HEK293T (cell line): ENCODE data around the gene FHOD3.

Source experiments
- CTCF ChIA-PET: fragments of 350-600 bp; formaldehyde crosslinking; extraction: SDS; loops from one replicate; lab custom pipeline; 2021; ENCODE audit warnings: antibody characterized with exemption, inconsistent platforms; lab: Yijun Ruan, JAX
- POLR2A ChIA-PET: fragments of 350-600 bp; formaldehyde crosslinking; extraction: SDS; loops from one replicate; lab custom pipeline; 2020; ENCODE audit warnings: antibody characterized with exemption, inconsistent platforms; lab: Yijun Ruan, JAX
- DNase-seq: peaks from one replicate; pipeline ENCODE4 v3.0.0; 2012; ENCODE audit warnings: mixed read lengths; ENCODE audit errors: extremely low spot score
- ARNT ChIP-seq: fragments of 450-650 bp; IDR thresholded peaks from 2 replicates; pipeline ENCODE4 v1.6.1; 2017; ENCODE audit warnings: mild to moderate bottlenecking
- BHLHE40 ChIP-seq: fragments of 450-650 bp; IDR thresholded peaks from 2 replicates; pipeline ENCODE4 v1.6.1; 2016; ENCODE audit warnings: mild to moderate bottlenecking, moderate library complexity, borderline replicate concordance
- CTBP1 ChIP-seq: fragments of 450-650 bp; IDR thresholded peaks from 2 replicates; pipeline ENCODE4 v1.6.1; 2016; ENCODE audit warnings: borderline replicate concordance
- ELF4 ChIP-seq: fragments of 450-650 bp; IDR thresholded peaks from 2 replicates; pipeline ENCODE4 v1.6.1; 2017; ENCODE audit warnings: antibody characterized with exemption
- FOXA1 ChIP-seq: fragments of 450-650 bp; IDR thresholded peaks from 2 replicates; pipeline ENCODE4 v1.6.1; 2016; ENCODE audit warnings: mild to moderate bottlenecking
- FOXK2 ChIP-seq: fragments of 450-650 bp; IDR thresholded peaks from 2 replicates; pipeline ENCODE4 v1.6.1; 2016; ENCODE audit warnings: mild to moderate bottlenecking
- FOXM1 ChIP-seq: fragments of 450-650 bp; IDR thresholded peaks from 2 replicates; pipeline ENCODE4 v1.6.1; 2017; ENCODE audit warnings: mild to moderate bottlenecking, borderline replicate concordance
- HDGF ChIP-seq: fragments of 450-650 bp; IDR thresholded peaks from 2 replicates; pipeline ENCODE4 v1.6.1; 2017; ENCODE audit warnings: antibody characterized with exemption, borderline replicate concordance
- L3MBTL2 ChIP-seq: fragments of 450-650 bp; conservative IDR thresholded peaks from 2 replicates; pipeline ENCODE4 v1.6.1; 2016; ENCODE audit warnings: mild to moderate bottlenecking
- LEF1 ChIP-seq: fragments of 450-650 bp; IDR thresholded peaks from 2 replicates; pipeline ENCODE4 v1.6.1; 2017; ENCODE audit warnings: mild to moderate bottlenecking, borderline replicate concordance
- NFRKB ChIP-seq: fragments of 450-650 bp; IDR thresholded peaks from 2 replicates; pipeline ENCODE4 v1.6.1; 2016; ENCODE audit warnings: mild to moderate bottlenecking, moderate library complexity
- PKNOX1 ChIP-seq: fragments of 450-650 bp; IDR thresholded peaks from 2 replicates; pipeline ENCODE4 v1.6.1; 2016
- SP1 ChIP-seq: fragments of 450-650 bp; IDR thresholded peaks from 2 replicates; pipeline ENCODE4 v1.6.1; 2017
- SUZ12 ChIP-seq: fragments of 450-650 bp; IDR thresholded peaks from 2 replicates; pipeline ENCODE4 v1.6.1; 2016; ENCODE audit warnings: mild to moderate bottlenecking
- TARDBP ChIP-seq: fragments of 450-650 bp; IDR thresholded peaks from 2 replicates; pipeline ENCODE4 v1.6.1; 2016
- ZNF384 ChIP-seq: fragments of 450-650 bp; IDR thresholded peaks from 2 replicates; pipeline ENCODE4 v1.6.1; 2016

The FHOD3 gene

DNA sequence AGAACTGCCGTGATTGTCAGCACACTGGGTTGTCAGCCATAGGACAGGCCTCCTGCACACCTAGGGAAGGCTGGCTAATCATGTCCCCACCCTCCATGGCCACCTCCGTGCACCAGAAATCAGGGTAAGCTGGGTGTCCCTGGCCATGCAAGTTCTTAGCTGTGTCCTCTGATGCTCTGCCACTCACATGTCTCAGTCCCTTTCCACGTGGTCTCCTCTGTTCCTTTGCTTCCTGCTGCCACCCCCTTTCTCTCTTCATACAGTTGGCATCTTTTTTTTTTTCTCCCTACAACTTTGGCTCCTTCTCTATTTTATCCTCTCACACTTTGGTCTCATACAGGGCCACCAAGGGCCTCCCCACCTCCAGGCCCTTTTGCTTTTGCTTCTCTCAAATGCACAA is 377.6 kb downstream of the FHOD3 start:
- no peak for TF ChIP-seq ZNF384
- TF ChIP-seq FOXK2, result no peak
- TF ChIP-seq NFRKB, result no peak
- no peak for TF ChIP-seq CTBP1
- no peak for TF ChIP-seq LEF1
- TF ChIP-seq SUZ12, result no peak
- no peak for TF ChIP-seq L3MBTL2
- no peak for TF ChIP-seq ARNT
- no peak for TF ChIP-seq TARDBP
- TF ChIP-seq ELF4, result no peak
- TF ChIP-seq FOXM1, result no peak
- no peak for TF ChIP-seq HDGF
- ChIA-PET POLR2A (no interaction called here), CTCF (interaction anchor here (2.4 kb wide), 1 partner anchor 13 kb away, joined by 8 read pairs; no protein-coding TSS in a partner anchor)
- no peak for DNase-seq

GRCh38 chr18:36675542-36675941 is 378.0 kb downstream of the FHOD3 start:
- no peak for TF ChIP-seq FOXK2
- TF ChIP-seq LEF1, result no peak
- ChIA-PET POLR2A (no interaction called here), CTCF (interaction anchor here (2.4 kb wide), 1 partner anchor 13 kb away, joined by 8 read pairs; no protein-coding TSS in a partner anchor)
- no peak for DNase-seq

DNA sequence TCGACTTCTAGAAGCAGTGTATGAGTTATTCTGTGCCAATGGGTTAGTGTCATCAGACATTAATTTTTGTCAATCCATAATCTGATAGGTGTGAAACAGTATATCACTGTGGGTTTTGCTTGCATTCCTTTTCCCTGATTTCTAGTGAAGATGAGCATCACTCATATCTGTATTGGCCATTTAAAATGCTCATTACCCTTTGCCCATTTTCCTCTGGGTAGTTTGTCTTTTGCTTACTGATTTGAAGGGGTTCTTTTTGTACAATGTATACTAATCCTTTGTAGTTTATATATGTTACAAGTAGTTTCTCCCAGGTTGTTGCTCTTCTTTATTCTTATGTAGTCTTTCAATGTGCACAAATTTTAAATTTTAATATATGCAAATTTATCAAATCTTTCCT is 379.1 kb downstream of the FHOD3 start:
- DNase-seq, result no peak
- ChIA-PET POLR2A (no interaction called here), CTCF (no interaction called here)
- TF ChIP-seq SUZ12 (no peak), ELF4 (no peak), SP1 (no peak), FOXK2 (no peak), CTBP1 (no peak), FOXA1 (no peak), ZNF384 (no peak), ARNT (no peak), PKNOX1 (no peak), HDGF (no peak), BHLHE40 (no peak), LEF1 (no peak), FOXM1 (no peak), NFRKB (no peak)

DNA sequence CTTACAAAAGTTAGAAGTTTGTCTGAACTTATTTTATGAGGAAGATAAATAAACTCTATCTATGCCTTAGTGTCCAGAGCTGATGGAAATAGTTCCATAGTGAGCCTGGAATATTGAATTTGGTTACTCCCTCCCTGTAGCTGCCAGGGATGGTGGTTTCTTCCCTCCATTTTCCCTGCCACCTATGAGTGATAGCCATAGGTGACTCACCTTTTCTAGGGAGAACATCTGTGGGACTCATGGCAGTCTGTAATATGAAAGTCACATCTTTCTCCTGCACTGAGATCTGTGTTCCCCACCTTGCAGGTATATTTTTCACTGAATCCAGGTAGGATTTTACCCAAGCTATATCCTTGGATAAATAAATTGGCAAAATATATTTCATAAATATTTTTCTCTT is 382.5 kb downstream of the FHOD3 start:
- POLR2A ChIA-PET, result no interaction called here
- TF ChIP-seq ARNT (no peak), TARDBP (no peak), SUZ12 (no peak), FOXK2 (no peak), HDGF (no peak), FOXA1 (no peak), ZNF384 (no peak), PKNOX1 (no peak), CTBP1 (no peak), L3MBTL2 (no peak), FOXM1 (no peak), NFRKB (no peak), ELF4 (no peak), SP1 (no peak), LEF1 (no peak), BHLHE40 (no peak)
- CTCF ChIA-PET, result interaction anchor here (1.3 kb wide), 1 partner anchor 8 kb away, joined by 10 read pairs; no protein-coding TSS in a partner anchor
- no peak for DNase-seq

DNA sequence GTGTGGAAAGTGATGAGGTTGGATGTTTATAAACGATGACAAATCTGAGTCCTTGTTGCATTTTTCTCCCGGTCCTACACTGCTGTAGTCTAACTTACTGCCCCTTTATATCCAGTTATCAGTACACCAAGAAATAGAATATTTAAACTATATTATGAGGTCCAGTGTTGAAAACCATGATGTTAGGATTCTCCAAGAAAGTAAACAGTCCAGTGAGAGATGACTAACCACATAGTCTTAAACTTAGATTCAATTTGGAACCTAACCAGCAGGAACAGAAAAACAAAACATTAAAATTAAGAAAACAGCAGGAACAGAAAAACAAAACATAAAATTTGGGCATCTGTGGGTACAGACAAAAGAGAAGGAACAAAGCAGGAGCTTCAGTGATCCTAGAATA is 388.1 kb downstream of the FHOD3 start:
- CTCF ChIA-PET, result no interaction called here
- POLR2A ChIA-PET, result no interaction called here
- no peak for DNase-seq
- TF ChIP-seq NFRKB (no peak), HDGF (no peak), BHLHE40 (no peak), FOXK2 (no peak)

- ChIA-PET CTCF (interaction anchor here (0.5 to 2.9 kb wide), 36 partner anchors 8 to 864 kb away, joined by 3 to 22 read pairs (median 4); no protein-coding TSS in a partner anchor), POLR2A (no interaction called here)
- DNase-seq, result peak; percentile 89
- TF ChIP-seq HDGF (no peak), FOXK2 (no peak), L3MBTL2 (no peak), FOXM1 (no peak), SUZ12 (no peak), ARNT (no peak)
Measured at GRCh38 chr18:36688020-36688965, 390.8 kb downstream of the FHOD3 start.
